ENCODE data around the gene MDN1.

Gene MDN1

GRCh38 chr6:89596056-89596455, 223.5 kb downstream of the MDN1 start:
- DNase-seq, result no peak

Data from fibroblast of upper back skin (primary cell).